GM12878 (cell line): ENCODE results near the gene GALNT9. TPM values are rescaled to one million over a fixed set of nuclear protein-coding genes. Genes with fewer than 3 reads are reported as not detected.

Experiments used
- ATAC-seq: fragments of 200-7000 bp; cut with Tn5 transposase; 3 replicates; pipeline ENCODE4 v1.9.1; 2020; ENCODE audit warnings: mild to moderate bottlenecking, moderate library complexity
- BruUV-seq: library from RNA; stranded (reverse); fragments of 400-500 nt; replicated peaks from 2 replicates; lab custom pipeline; 2021; lab: Mats Ljungman, UMichigan
- CTCF ChIA-PET: fragments of 300-600 bp; sonication (Branson Sonifier 250); formaldehyde crosslinking; extraction: SDS; loops from one replicate; lab custom pipeline; 2021; ENCODE audit warnings: inconsistent platforms; lab: Yijun Ruan, JAX
- POLR2A ChIA-PET: fragments of 350-600 bp; formaldehyde crosslinking; extraction: SDS; loops from one replicate; lab custom pipeline; 2021; ENCODE audit warnings: inconsistent platforms; lab: Charles Lee
- RAD21 ChIA-PET: fragments of 300-600 bp; sonication (Branson Sonifier 250); formaldehyde crosslinking; loops from one replicate; lab custom pipeline; 2023; ENCODE audit warnings: antibody characterized with exemption; ENCODE audit not compliant: unreplicated experiment; lab: Charles Lee
- SMC1A ChIA-PET: fragments of 300-600 bp; sonication (Branson Sonifier 250); formaldehyde crosslinking; loops from one replicate; lab custom pipeline; 2023; ENCODE audit not compliant: unreplicated experiment, uncharacterized antibody; lab: Charles Lee
- DNase-seq: peaks from one replicate; pipeline ENCODE4 v3.0.0-alpha.2; 2011; ENCODE audit warnings: low read depth, low spot score
- FAIRE-seq: peaks from 3 replicates; lab custom pipeline; 2011; peaks lifted over from hg19 to GRCh38; lab: Jason Lieb, UNC
- H2AFZ ChIP-seq: 2 replicates; pipeline ENCODE4 v1.6.0; 2011; ENCODE audit warnings: low read depth, low read length, control low read depth; ENCODE audit not compliant: control insufficient read depth
- H3K27ac ChIP-seq: 2 replicates; pipeline ENCODE4 v1.5.1; 2011; ENCODE audit warnings: control low read depth; ENCODE audit not compliant: control insufficient read depth, insufficient read depth
- H3K27me3 ChIP-seq, 2 experiments: replicated peaks in 1 of 2; 2 replicates each; pipeline versions ENCODE4 v1.6.0 to v1.6.1; 2011; ENCODE audit warnings: low read length in 1 of 2; ENCODE audit not compliant: control insufficient read depth in 2 of 2, insufficient read depth in 2 of 2
- H3K36me3 ChIP-seq, 2 experiments: 2 replicates each; pipeline ENCODE4 v1.5.1; 2011; ENCODE audit warnings: low read length in 1 of 2; ENCODE audit not compliant: control insufficient read depth in 2 of 2, insufficient read depth in 2 of 2
- H3K4me1 ChIP-seq: 2 replicates; pipeline ENCODE4 v1.6.1; 2011; ENCODE audit warnings: mild to moderate bottlenecking, low read length, moderate library complexity, mixed read lengths; ENCODE audit not compliant: control insufficient read depth, insufficient read depth
- H3K4me2 ChIP-seq: 2 replicates; pipeline ENCODE4 v1.6.0; 2011; ENCODE audit warnings: control low read depth; ENCODE audit not compliant: control insufficient read depth, insufficient read depth
- H3K4me3 ChIP-seq: fragments of 200-600 bp; sonication (generic); 2 replicates; pipeline ENCODE4 v1.5.1; 2016
- H3K79me2 ChIP-seq: 2 replicates; pipeline ENCODE4 v1.6.0; 2011; ENCODE audit warnings: low read length; ENCODE audit not compliant: control insufficient read depth, insufficient read depth
- H3K9ac ChIP-seq: 2 replicates; pipeline ENCODE4 v1.8.0; 2011; ENCODE audit warnings: low read length, control low read depth, mixed read lengths; ENCODE audit not compliant: control insufficient read depth, insufficient read depth
- H3K9me3 ChIP-seq: replicated peaks from 3 replicates; pipeline ENCODE4 v1.5.1; 2011; ENCODE audit warnings: mild to moderate bottlenecking, low read length; ENCODE audit not compliant: control insufficient read depth, insufficient read depth
- H4K20me1 ChIP-seq: 2 replicates; pipeline ENCODE4 v1.6.0; 2011; ENCODE audit not compliant: control insufficient read depth, insufficient read depth
- BRCA1 ChIP-seq: IDR thresholded peaks from 2 replicates; pipeline ENCODE4 v1.6.1; 2011; ENCODE audit warnings: low read depth, low read length, improper control_type of control experiment
- CBX3 ChIP-seq: fragments of 200-600 bp; sonication (generic); IDR thresholded peaks from 2 replicates; pipeline ENCODE4 v1.6.1; 2016; ENCODE audit warnings: low read depth, borderline replicate concordance
- CHD2 ChIP-seq: IDR thresholded peaks from 2 replicates; pipeline ENCODE4 v1.6.1; 2011; ENCODE audit warnings: low read depth, low read length, improper control_type of control experiment, borderline replicate concordance
- E2F4 ChIP-seq: IDR thresholded peaks from 2 replicates; pipeline ENCODE4 v1.6.1; 2012; ENCODE audit warnings: low read depth, low read length, improper control_type of control experiment
- FOXM1 ChIP-seq: IDR thresholded peaks from 2 replicates; pipeline ENCODE4 v1.6.1; 2012; ENCODE audit warnings: low read depth, mild to moderate bottlenecking, inconsistent platforms, low read length, moderate library complexity
- NFIC ChIP-seq: IDR thresholded peaks from 2 replicates; pipeline ENCODE4 v1.6.1; 2012; ENCODE audit warnings: low read depth, mild to moderate bottlenecking, inconsistent platforms, low read length, moderate library complexity
- NRF1 ChIP-seq: conservative IDR thresholded peaks from 2 replicates; pipeline ENCODE4 v1.6.1; 2011; ENCODE audit warnings: mild to moderate bottlenecking, low read depth, low read length, improper control_type of control experiment
- RB1 ChIP-seq: fragments of 450-650 bp; formaldehyde crosslinking; IDR thresholded peaks from 2 replicates; pipeline ENCODE4 v1.6.1; 2017; ENCODE audit warnings: mild to moderate bottlenecking, borderline replicate concordance
- SKIL ChIP-seq: fragments of 450-650 bp; IDR thresholded peaks from 2 replicates; pipeline ENCODE4 v1.6.1; 2017; ENCODE audit warnings: mild to moderate bottlenecking, low read depth, inconsistent platforms; ENCODE audit not compliant: poor library complexity, severe bottlenecking
- SP1 ChIP-seq: IDR thresholded peaks from one replicate; pipeline ENCODE4 v1.6.1; 2011; ENCODE audit warnings: low read depth, low read length
- YY1 ChIP-seq: IDR thresholded peaks from 2 replicates; pipeline ENCODE4 v1.6.1; 2011; ENCODE audit warnings: low read depth, mild to moderate bottlenecking, low read length
- ZBED1 ChIP-seq: IDR thresholded peaks from 2 replicates; pipeline ENCODE4 v1.6.1; 2016; ENCODE audit warnings: borderline replicate concordance
- WGBS: methylation state at CpG from one replicate; pipeline ENCODE4 v1.1.6; 2016; ENCODE audit warnings: low lambda C conversion rate; ENCODE audit not compliant: insufficient replicate concordance, insufficient coverage; ENCODE audit errors: missing lambda C conversion rate; 5-methylcytosine and 5-hydroxymethylcytosine counted together
- in situ Hi-C: fragments of 300-500 bp; cut with MboI; formaldehyde crosslinking; loops from 9 replicates; pipeline ENCODE4 v1.14.3; 2018; ENCODE audit warnings: mixed read lengths
- intact Hi-C: fragments of 100-400 bp; cut with micrococcal nuclease; formaldehyde crosslinking; loops from one replicate; pipeline ENCODE4 v1.14.2; 2022; ENCODE audit not compliant: unreplicated experiment
- polyA plus RNA-seq, 11 experiments: library from polyadenylated mRNA; depleted of rRNA in 4 of 11; unstranded in 6 of 11; stranded (reverse) in 5 of 11; fragments of >200 nt; fragmentation: Nextera tagmentation in 4 of 11; fragmentation: Illumina TruSeq in 1 of 11; extraction: Ambion mirVana in 4 of 11; extraction: Trizol in 1 of 11; gene quantifications; 1 replicate in 1 of 11; 2 replicates in 10 of 11; pipeline versions ENCODE4 v1.2.1 to v1.2.3, GENCODE V29; 2011 to 2016; ENCODE audit warnings: inconsistent platforms in 2 of 11, missing spikeins in 2 of 11, low read depth in 1 of 11
- total RNA-seq, 4 experiments: library from RNA; depleted of rRNA in 3 of 4; stranded (reverse); fragments of >200 nt in 3 of 4; fragmentation: Illumina TruSeq in 1 of 4; extraction: Trizol in 1 of 4; gene quantifications; 2 replicates each; pipeline versions ENCODE4 v1.2.1 to v1.2.3, GENCODE V29; 2013 to 2021
- TF ChIP-seq, protein P1 (sequence below): fragments of 450-650 bp; IDR thresholded peaks from 2 replicates; pipeline ENCODE4 v1.6.1; 2017; ENCODE audit warnings: mild to moderate bottlenecking, moderate library complexity

GALNT9 gene
- total and polyA plus RNA-seq, 10 of the 15 experiments (the other 5 are each of a cell fraction or from before 2014, with no cell fraction given): 0.04 TPM; not detected in 9

DNA sequence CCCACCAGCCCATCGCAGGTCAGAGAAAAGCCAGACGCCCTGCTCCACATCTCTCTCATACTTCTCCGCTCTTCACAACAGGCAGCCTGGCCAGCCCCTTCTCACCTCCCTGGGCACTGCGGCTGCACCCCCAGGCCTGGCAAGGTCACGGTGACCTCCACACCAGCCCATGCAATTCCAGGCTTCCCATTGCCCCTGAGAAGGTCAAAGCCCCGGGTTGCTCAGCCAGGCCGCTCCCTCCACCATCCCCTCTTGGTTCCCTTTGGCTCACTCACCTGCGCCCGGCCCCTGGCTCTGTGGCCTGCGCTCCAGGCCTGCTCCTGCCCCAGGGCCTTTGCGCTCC lies 55.4 kb downstream of the GALNT9 start:
- WGBS: 57% methylated on average over 10 of the region's 11 CpGs
- no peaks in the 10 kb centered on the region for H3K36me3 ChIP-seq
- DNase-seq: no peak
- RAD21 ChIA-PET: no interaction called here
- FAIRE-seq: no peak
- H3K27me3 ChIP-seq: no peaks in the 10 kb centered on the region
- no TSS peak for BruUV-seq
- H3K27ac ChIP-seq: no peak overlapping the region
- H2AFZ ChIP-seq: no peak overlapping the region
- ATAC-seq: no peak
- POLR2A ChIA-PET: no interaction called here
- no peaks in the 10 kb centered on the region for H4K20me1 ChIP-seq
- intact Hi-C loops: no loop called here
- H3K4me1 ChIP-seq: no peaks in the 10 kb centered on the region
- H3K9me3 ChIP-seq: no peaks in the 10 kb centered on the region
- CTCF ChIA-PET: no interaction called here
- H3K9ac ChIP-seq: no peak overlapping the region
- SMC1A ChIA-PET: no interaction called here
- H3K4me2 ChIP-seq: no peak overlapping the region
- no peak overlapping the region for H3K4me3 ChIP-seq
- no peak for TF ChIP-seq E2F4
- no peak for TF ChIP-seq SKIL
- no peak for TF ChIP-seq SP1
- no peak for TF ChIP-seq CHD2
- no peak for TF ChIP-seq RB1
- no peak for TF ChIP-seq CBX3
- no peak for TF ChIP-seq NRF1
- TF ChIP-seq, protein P1, sequence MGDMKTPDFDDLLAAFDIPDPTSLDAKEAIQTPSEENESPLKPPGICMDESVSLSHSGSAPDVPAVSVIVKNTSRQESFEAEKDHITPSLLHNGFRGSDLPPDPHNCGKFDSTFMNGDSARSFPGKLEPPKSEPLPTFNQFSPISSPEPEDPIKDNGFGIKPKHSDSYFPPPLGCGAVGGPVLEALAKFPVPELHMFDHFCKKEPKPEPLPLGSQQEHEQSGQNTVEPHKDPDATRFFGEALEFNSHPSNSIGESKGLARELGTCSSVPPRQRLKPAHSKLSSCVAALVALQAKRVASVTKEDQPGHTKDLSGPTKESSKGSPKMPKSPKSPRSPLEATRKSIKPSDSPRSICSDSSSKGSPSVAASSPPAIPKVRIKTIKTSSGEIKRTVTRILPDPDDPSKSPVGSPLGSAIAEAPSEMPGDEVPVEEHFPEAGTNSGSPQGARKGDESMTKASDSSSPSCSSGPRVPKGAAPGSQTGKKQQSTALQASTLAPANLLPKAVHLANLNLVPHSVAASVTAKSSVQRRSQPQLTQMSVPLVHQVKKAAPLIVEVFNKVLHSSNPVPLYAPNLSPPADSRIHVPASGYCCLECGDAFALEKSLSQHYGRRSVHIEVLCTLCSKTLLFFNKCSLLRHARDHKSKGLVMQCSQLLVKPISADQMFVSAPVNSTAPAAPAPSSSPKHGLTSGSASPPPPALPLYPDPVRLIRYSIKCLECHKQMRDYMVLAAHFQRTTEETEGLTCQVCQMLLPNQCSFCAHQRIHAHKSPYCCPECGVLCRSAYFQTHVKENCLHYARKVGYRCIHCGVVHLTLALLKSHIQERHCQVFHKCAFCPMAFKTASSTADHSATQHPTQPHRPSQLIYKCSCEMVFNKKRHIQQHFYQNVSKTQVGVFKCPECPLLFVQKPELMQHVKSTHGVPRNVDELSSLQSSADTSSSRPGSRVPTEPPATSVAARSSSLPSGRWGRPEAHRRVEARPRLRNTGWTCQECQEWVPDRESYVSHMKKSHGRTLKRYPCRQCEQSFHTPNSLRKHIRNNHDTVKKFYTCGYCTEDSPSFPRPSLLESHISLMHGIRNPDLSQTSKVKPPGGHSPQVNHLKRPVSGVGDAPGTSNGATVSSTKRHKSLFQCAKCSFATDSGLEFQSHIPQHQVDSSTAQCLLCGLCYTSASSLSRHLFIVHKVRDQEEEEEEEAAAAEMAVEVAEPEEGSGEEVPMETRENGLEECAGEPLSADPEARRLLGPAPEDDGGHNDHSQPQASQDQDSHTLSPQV: no peak
- TF ChIP-seq NFIC: no peak
- no peak for TF ChIP-seq FOXM1
- TF ChIP-seq BRCA1: no peak
- TF ChIP-seq YY1: no peak
- TF ChIP-seq ZBED1: no peak
- no peaks in the 10 kb centered on the region for H3K79me2 ChIP-seq
- in situ Hi-C loops: no loop called here
